ENCODE measurements around the gene SYT6. TPM values are rescaled to one million over a fixed set of nuclear protein-coding genes. Genes with fewer than 3 reads are reported as not detected.

Gene SYT6
- total RNA-seq, 2 donors from 2014 or later: not detected

- Mint-ChIP-seq H3K4me3 (no peak overlapping the region), H3K27ac (no peak overlapping the region), H3K4me1 (ENCODE audit: low read depth) (peaks cover 5% of the 10 kb centered on the region), H3K27me3 (ENCODE audit: low read depth) (peaks cover 64% of the 10 kb centered on the region), H3K36me3 (ENCODE audit: insufficient read depth in 2 of 2) (no peaks in the 10 kb centered on the region), H3K9me3 (no peaks in the 10 kb centered on the region)
- no peak for DNase-seq
- no peak for ATAC-seq (replicated peaks in 1 of 2)
Observed at GRCh38 chr1:114149211-114149610, 4.5 kb downstream of the SYT6 start.

- H3K4me1 Mint-ChIP-seq (ENCODE audit: low read depth): no peaks in the 10 kb centered on the region
- H3K36me3 Mint-ChIP-seq (ENCODE audit: insufficient read depth in 2 of 2): no peaks in the 10 kb centered on the region
- H3K9me3 Mint-ChIP-seq: no peaks in the 10 kb centered on the region
- H3K27ac Mint-ChIP-seq: no peak overlapping the region
- ATAC-seq (replicated peaks in 1 of 2): no peak
- no peak for DNase-seq
- peaks cover 42% of the 10 kb centered on the region for H3K27me3 Mint-ChIP-seq (ENCODE audit: low read depth)
- H3K4me3 Mint-ChIP-seq: no peak overlapping the region
Observed at GRCh38 chr1:114145504-114146151, 8.0 kb downstream of the SYT6 start.

GRCh38 chr1:114144016-114144415 is 9.7 kb downstream of the SYT6 start:
- ATAC-seq (replicated peaks in 1 of 2): no peak
- Mint-ChIP-seq H3K4me3 (no peak overlapping the region), H3K27me3 (ENCODE audit: low read depth) (peaks cover 26% of the 10 kb centered on the region), H3K36me3 (ENCODE audit: insufficient read depth in 2 of 2) (no peaks in the 10 kb centered on the region), H3K9me3 (no peaks in the 10 kb centered on the region), H3K4me1 (ENCODE audit: low read depth) (no peaks in the 10 kb centered on the region), H3K27ac (no peak overlapping the region)
- no peak for DNase-seq

- DNase-seq: no peak
- Mint-ChIP-seq H3K4me3 (no peak overlapping the region), H3K36me3 (ENCODE audit: insufficient read depth in 2 of 2) (no peaks in the 10 kb centered on the region), H3K4me1 (ENCODE audit: low read depth) (no peaks in the 10 kb centered on the region), H3K9me3 (no peaks in the 10 kb centered on the region), H3K27ac (no peak overlapping the region), H3K27me3 (ENCODE audit: low read depth) (peaks cover 6% of the 10 kb centered on the region)
- ATAC-seq (replicated peaks in 1 of 2): no peak
Observed at GRCh38 chr1:114139540-114139939, 14.1 kb downstream of the SYT6 start.

GRCh38 chr1:114137497-114137896 is 16.2 kb downstream of the SYT6 start:
- Mint-ChIP-seq H3K27ac (no peak overlapping the region), H3K4me1 (ENCODE audit: low read depth) (no peaks in the 10 kb centered on the region), H3K4me3 (no peak overlapping the region), H3K27me3 (ENCODE audit: low read depth) (peaks cover 6% of the 10 kb centered on the region), H3K9me3 (no peaks in the 10 kb centered on the region), H3K36me3 (ENCODE audit: insufficient read depth in 2 of 2) (no peaks in the 10 kb centered on the region)
- ATAC-seq (replicated peaks in 1 of 2) (no peak), DNase-seq (no peak)

GRCh38 chr1:114135786-114136185 is 17.9 kb downstream of the SYT6 start:
- no peaks in the 10 kb centered on the region for H3K36me3 Mint-ChIP-seq (ENCODE audit: insufficient read depth in 2 of 2)
- no peaks in the 10 kb centered on the region for H3K9me3 Mint-ChIP-seq
- H3K4me3 Mint-ChIP-seq: no peak overlapping the region
- no peak overlapping the region for H3K27ac Mint-ChIP-seq
- ATAC-seq (replicated peaks in 1 of 2) (no peak), DNase-seq (no peak)
- no peaks in the 10 kb centered on the region for H3K4me1 Mint-ChIP-seq (ENCODE audit: low read depth)
- peaks cover 6% of the 10 kb centered on the region for H3K27me3 Mint-ChIP-seq (ENCODE audit: low read depth)

GRCh38 chr1:114134518-114134917 is 19.2 kb downstream of the SYT6 start:
- Mint-ChIP-seq H3K9me3 (no peaks in the 10 kb centered on the region), H3K36me3 (ENCODE audit: insufficient read depth in 2 of 2) (no peaks in the 10 kb centered on the region), H3K4me3 (no peak overlapping the region), H3K27me3 (ENCODE audit: low read depth) (peaks cover 6% of the 10 kb centered on the region), H3K27ac (no peak overlapping the region), H3K4me1 (ENCODE audit: low read depth) (no peaks in the 10 kb centered on the region)
- DNase-seq (no peak), ATAC-seq (replicated peaks in 1 of 2) (no peak)

GRCh38 chr1:114133129-114133528 is 20.5 kb downstream of the SYT6 start:
- ATAC-seq (replicated peaks in 1 of 2) (no peak), DNase-seq (no peak)
- Mint-ChIP-seq H3K4me1 (ENCODE audit: low read depth) (no peaks in the 10 kb centered on the region), H3K9me3 (no peaks in the 10 kb centered on the region), H3K27me3 (ENCODE audit: low read depth) (peaks cover 6% of the 10 kb centered on the region), H3K27ac (no peak overlapping the region), H3K4me3 (no peak overlapping the region), H3K36me3 (ENCODE audit: insufficient read depth in 2 of 2) (no peaks in the 10 kb centered on the region)

GRCh38 chr1:114131526-114132220 is 22.0 kb downstream of the SYT6 start:
- Mint-ChIP-seq H3K36me3 (ENCODE audit: insufficient read depth in 2 of 2) (no peaks in the 10 kb centered on the region), H3K9me3 (no peaks in the 10 kb centered on the region), H3K27me3 (ENCODE audit: low read depth) (peaks cover 6% of the 10 kb centered on the region)

GRCh38 chr1:114130846-114131525 is 22.7 kb downstream of the SYT6 start:
- H3K4me1 Mint-ChIP-seq (ENCODE audit: low read depth): no peaks in the 10 kb centered on the region
- H3K36me3 Mint-ChIP-seq (ENCODE audit: insufficient read depth in 2 of 2): no peaks in the 10 kb centered on the region
- no peak overlapping the region for H3K4me3 Mint-ChIP-seq
- no peak for DNase-seq
- H3K27ac Mint-ChIP-seq: no peak overlapping the region
- H3K27me3 Mint-ChIP-seq (ENCODE audit: low read depth): peaks cover 6% of the 10 kb centered on the region
- no peak for ATAC-seq (replicated peaks in 1 of 2)
- H3K9me3 Mint-ChIP-seq: no peaks in the 10 kb centered on the region

More at GRCh38 chr1:114131526-114132220, 22.0 kb downstream of the SYT6 start:
- DNase-seq (no peak), ATAC-seq (replicated peaks in 1 of 2) (no peak)
- H3K27ac Mint-ChIP-seq: no peak overlapping the region
- H3K4me3 Mint-ChIP-seq: no peak overlapping the region
- H3K4me1 Mint-ChIP-seq (ENCODE audit: low read depth): no peaks in the 10 kb centered on the region

GRCh38 chr1:114130213-114130612 is 23.5 kb downstream of the SYT6 start:
- Mint-ChIP-seq H3K4me1 (ENCODE audit: low read depth) (no peaks in the 10 kb centered on the region), H3K36me3 (ENCODE audit: insufficient read depth in 2 of 2) (no peaks in the 10 kb centered on the region), H3K4me3 (no peak overlapping the region), H3K9me3 (no peaks in the 10 kb centered on the region), H3K27ac (no peak overlapping the region), H3K27me3 (ENCODE audit: low read depth) (peaks cover 2% of the 10 kb centered on the region)
- DNase-seq: no peak
- no peak for ATAC-seq (replicated peaks in 1 of 2)

GRCh38 chr1:114128293-114128692 is 25.4 kb downstream of the SYT6 start:
- DNase-seq (no peak), ATAC-seq (replicated peaks in 1 of 2) (no peak)
- Mint-ChIP-seq H3K4me3 (no peak overlapping the region), H3K36me3 (ENCODE audit: insufficient read depth in 2 of 2) (no peaks in the 10 kb centered on the region), H3K4me1 (ENCODE audit: low read depth) (no peaks in the 10 kb centered on the region), H3K27ac (no peak overlapping the region), H3K27me3 (ENCODE audit: low read depth) (no peaks in the 10 kb centered on the region), H3K9me3 (no peaks in the 10 kb centered on the region)

- H3K27me3 Mint-ChIP-seq (ENCODE audit: low read depth): no peaks in the 10 kb centered on the region
- ATAC-seq (replicated peaks in 1 of 2): no peak
- H3K4me1 Mint-ChIP-seq (ENCODE audit: low read depth): no peaks in the 10 kb centered on the region
- no peaks in the 10 kb centered on the region for H3K36me3 Mint-ChIP-seq (ENCODE audit: insufficient read depth in 2 of 2)
- no peak for DNase-seq
- H3K27ac Mint-ChIP-seq: no peak overlapping the region
- no peak overlapping the region for H3K4me3 Mint-ChIP-seq
- no peaks in the 10 kb centered on the region for H3K9me3 Mint-ChIP-seq
Observed at GRCh38 chr1:114126261-114127095, 27.2 kb downstream of the SYT6 start.

All from activated T-cell treated with anti-CD3 and anti-CD28 coated beads, Interleukin-2, amount 50 U/mL, for 72 hours (primary cell).